HG02610 (cell line): Measurements from ENCODE around the gene RPP40.
"Not testable (repeated sequence)": the region's sequence is repeated elsewhere in the genome, so short reads cannot be mapped to it uniquely, and the experiment has no call there.

Experiments
- ATAC-seq: cut with Tn5 transposase; IDR thresholded peaks from one replicate; pipeline ENCODE4 v1.9.1; 2021; ENCODE audit warnings: mild to moderate bottlenecking, moderate library complexity; ENCODE audit not compliant: unreplicated experiment

The RPP40 gene, protein sequence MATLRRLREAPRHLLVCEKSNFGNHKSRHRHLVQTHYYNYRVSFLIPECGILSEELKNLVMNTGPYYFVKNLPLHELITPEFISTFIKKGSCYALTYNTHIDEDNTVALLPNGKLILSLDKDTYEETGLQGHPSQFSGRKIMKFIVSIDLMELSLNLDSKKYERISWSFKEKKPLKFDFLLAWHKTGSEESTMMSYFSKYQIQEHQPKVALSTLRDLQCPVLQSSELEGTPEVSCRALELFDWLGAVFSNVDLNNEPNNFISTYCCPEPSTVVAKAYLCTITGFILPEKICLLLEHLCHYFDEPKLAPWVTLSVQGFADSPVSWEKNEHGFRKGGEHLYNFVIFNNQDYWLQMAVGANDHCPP

GRCh38 chr6:5003604-5004372 lies at the start of gene RPP40:
Gene RPP40, minus strand, starts transcription at chr6:5004037. Its CDS starts 35 bp downstream, at chr6:5004002.
- peak; percentile 95 for ATAC-seq

DNA sequence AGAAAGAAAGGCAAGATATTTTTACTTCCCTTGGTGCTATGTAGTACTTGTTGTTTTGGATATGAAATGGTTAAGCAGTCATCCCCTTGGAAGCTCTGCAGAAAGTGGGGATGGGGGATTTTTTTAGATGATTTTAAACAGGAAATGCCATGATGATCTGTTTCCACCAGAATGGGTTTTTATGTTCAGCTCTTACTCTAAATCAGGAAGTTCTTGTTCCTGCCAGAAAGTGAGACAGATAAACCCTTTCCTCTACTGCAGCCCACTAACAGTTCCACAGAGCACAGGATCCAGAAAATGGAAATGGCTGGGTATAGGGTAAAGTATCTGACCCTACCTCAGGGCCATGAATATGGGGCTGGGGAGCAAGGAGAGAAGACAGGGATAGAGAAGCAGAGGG lies 49.2 kb upstream of the RPP40 start:
- no peak for ATAC-seq

- no peak for ATAC-seq
These were observed 47.6 kb upstream of the RPP40 start for GRCh38 chr6:5051394-5051793.

- no peak for ATAC-seq
These were observed 46.2 kb upstream of the RPP40 start for GRCh38 chr6:5050009-5050408.

DNA sequence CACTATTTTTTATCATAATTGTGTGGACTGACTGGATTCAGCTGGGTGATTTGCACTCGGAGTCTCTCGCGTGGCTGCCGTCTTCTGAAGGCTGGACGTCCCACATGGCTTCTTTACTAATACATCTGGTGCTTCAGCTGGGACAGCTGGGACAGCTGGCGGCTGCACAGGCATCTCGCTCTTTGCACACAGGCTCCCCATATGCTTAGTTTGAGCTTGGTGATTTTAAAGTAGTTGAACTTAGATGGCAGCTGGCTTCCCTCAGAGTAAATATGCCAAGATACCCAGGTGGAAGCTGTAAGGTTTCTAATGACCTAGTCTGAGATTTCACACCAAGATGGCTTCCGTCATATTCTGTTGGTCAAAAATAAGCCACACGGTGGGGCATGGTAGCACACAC lies 42.6 kb upstream of the RPP40 start:
- no peak for ATAC-seq

DNA sequence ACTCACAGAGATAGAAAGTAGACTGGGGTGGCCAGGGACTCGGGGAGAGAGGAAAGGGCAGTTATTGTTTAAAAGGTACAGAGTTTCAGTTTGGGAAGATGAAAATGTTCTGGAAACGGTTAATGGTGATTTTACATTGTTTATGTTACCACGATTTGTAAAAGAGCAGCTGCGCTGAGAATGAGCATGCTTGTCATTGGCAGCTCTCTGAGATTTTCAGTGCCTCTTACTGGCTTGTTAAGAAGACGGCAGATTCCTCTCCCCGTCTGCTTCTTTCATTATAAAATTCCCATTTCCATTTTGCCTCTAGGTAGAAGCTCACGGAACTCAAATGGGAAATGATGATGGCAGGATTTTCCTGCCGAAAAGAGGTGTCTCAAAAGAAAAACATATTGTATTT lies 41.6 kb upstream of the RPP40 start:
- no peak for ATAC-seq

GRCh38 chr6:5044866-5045265 lies 41.0 kb upstream of the RPP40 start:
- no peak for ATAC-seq

DNA sequence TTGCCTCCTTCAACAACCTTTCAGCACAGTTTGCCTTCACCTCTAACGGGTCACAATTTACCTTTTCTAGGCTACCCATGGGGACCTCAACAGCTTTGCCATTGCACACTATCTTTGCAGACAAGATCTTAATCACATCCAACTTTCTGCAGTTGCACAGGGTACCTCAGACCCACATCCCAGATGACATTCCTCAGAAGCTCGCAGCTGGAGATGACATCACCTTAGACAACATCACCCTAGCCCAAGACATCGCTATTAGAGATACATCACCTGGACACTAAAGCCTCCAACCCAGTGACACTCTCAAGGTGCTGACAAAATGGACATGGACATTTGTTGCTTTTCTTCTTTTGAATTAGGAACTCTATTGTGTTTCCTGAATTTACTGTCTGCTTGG lies 38.6 kb upstream of the RPP40 start:
- ATAC-seq = no peak

GRCh38 chr6:5041955-5042354 lies 38.1 kb upstream of the RPP40 start:
- no peak for ATAC-seq

GRCh38 chr6:5036269-5036668 lies 32.4 kb upstream of the RPP40 start:
- ATAC-seq = no peak

GRCh38 chr6:5034736-5035135 lies 30.9 kb upstream of the RPP40 start:
- ATAC-seq = no peak

GRCh38 chr6:5034328-5034727 lies 30.5 kb upstream of the RPP40 start:
- no peak for ATAC-seq

DNA sequence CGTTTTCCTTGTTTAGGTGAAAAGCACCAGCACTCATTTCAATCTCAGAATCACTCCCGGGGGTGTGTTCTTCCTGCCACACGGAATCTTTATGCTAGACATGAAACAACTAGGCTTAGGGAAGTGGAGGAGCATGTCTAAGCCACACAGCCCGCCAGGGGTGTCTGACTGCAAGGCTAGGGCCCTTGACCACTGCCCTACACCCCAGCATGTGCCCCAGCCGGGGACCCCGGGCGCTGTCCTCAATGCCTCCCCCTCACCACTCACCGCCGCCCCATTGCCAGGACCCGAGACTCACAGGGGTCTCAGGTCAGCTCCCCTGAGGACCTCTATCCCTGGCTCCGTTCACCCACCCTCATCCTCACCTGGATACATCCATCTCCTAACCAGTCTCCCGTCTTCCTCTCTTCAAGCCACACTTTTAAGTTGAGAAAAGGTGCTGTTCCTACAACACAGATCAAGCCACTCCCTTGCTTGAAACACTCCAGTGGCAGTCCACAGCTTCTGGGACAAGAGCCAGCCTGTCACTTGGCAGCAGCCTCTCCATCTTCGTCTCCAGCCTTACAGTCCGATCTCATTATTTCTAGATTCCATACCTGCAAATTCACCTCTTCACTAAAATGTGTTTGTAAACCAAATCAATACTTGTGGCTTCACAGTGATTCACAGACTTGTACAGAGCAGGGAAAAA lies 29.5 kb upstream of the RPP40 start:
- ATAC-seq = not testable (repeated sequence)

DNA sequence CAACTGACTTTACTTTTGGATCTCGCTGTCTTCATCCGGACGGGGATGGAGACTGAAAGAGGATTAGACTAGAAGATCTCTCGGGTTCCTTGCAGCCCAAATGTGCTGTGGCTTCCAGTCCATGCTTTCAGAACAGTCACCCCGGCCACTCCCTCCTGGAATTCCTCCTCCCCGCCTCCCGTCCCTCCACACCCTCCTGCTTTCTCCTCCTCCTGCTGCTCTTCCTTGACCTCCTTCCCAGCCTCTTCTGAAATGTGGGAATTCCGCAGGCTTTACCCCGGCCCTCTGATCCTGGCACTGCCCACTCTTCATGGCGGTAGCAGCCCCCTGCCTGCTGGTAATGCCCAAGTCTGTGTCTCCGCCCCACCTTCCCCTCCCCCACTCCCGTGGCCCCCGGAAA lies 28.9 kb upstream of the RPP40 start:
- ATAC-seq = not testable (repeated sequence)

GRCh38 chr6:5031150-5031549 lies 27.3 kb upstream of the RPP40 start:
- ATAC-seq = no peak

GRCh38 chr6:5030596-5031136 lies 26.8 kb upstream of the RPP40 start:
- ATAC-seq = peak; percentile 85

GRCh38 chr6:5029609-5030008 lies 25.8 kb upstream of the RPP40 start:
- no peak for ATAC-seq

DNA sequence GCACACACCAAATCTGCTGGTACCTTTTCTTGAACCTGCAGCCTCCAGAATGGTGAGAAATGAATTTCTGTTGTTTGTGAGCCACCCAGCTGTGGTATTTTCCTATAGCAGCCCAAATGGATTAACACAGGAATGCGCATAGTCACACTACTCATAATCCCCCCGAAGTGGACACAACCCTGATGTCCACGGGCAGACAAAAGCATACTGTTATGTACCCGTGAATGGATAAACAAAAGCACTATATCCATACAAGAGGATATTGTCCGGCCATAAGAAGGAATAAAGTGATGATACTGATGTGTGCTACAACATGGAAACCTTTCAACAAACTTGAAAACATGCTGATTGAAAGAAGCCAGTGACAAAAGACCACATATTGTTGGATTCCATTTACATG lies 25.1 kb upstream of the RPP40 start:
- ATAC-seq = no peak

DNA sequence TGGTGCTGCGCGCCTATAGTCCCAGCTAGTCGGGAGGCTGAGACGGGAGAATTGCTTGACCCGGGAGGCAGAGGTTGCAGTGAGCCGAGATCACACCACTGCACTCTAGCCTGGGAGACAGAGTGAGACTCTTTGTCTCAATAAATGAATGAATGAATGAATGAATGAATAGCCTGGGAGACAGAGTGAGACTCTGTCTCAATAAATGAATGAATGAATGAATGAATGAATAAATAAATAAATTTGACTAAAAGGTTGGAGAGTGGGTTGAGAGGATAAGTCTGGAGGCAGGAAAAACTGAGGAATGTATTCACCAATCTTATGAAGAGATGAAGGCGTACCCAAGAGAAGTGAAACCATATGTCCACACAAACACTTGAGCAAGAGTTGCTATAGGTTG lies 24.5 kb upstream of the RPP40 start:
- no peak for ATAC-seq

GRCh38 chr6:5025911-5026819 lies 22.3 kb upstream of the RPP40 start:
- no peak for ATAC-seq
